HFFc6 (cell line): ENCODE data around the gene TLK1. TPM values are rescaled to one million over a fixed set of nuclear protein-coding genes. Genes with fewer than 3 reads are reported as not detected.

ENCODE experiments used
- DNase-seq: peaks from one replicate; pipeline ENCODE4 v3.0.0-alpha.2; 2018
- H3K27ac Mint-ChIP-seq: 2 replicates; pipeline ENCODE4 v1.8.0; 2020; ENCODE audit warnings: mild to moderate bottlenecking, mixed read lengths
- H3K27me3 Mint-ChIP-seq: 2 replicates; pipeline ENCODE4 v1.8.0; 2021; ENCODE audit warnings: mild to moderate bottlenecking, moderate library complexity, mixed read lengths; ENCODE audit not compliant: insufficient read depth
- H3K36me3 Mint-ChIP-seq: 2 replicates; pipeline ENCODE4 v1.8.0; 2021; ENCODE audit warnings: low read depth, mixed read lengths
- H3K4me1 Mint-ChIP-seq: 2 replicates; pipeline ENCODE4 v1.8.0; 2020; ENCODE audit warnings: low read depth, mixed read lengths
- H3K4me3 Mint-ChIP-seq: 2 replicates; pipeline ENCODE4 v1.8.0; 2020; ENCODE audit warnings: mild to moderate bottlenecking, moderate library complexity, mixed read lengths
- H3K9me3 Mint-ChIP-seq: 2 replicates; pipeline ENCODE4 v1.8.0; 2020; ENCODE audit warnings: mild to moderate bottlenecking, mixed read lengths
- total RNA-seq, 6 experiments: library from RNA; stranded (reverse); fragmentation: NEBNext Ultra II Directional; extraction: Animal tissue kit (Norgen Biotek cat#: 25700); gene quantifications; 2 replicates in 1 of 6; 3 replicates in 5 of 6; pipeline ENCODE4 v1.2.3, GENCODE V29; 2021
- TF ChIP-seq, protein P1 (sequence below): fragments of 200-600 bp; sonication (generic); IDR thresholded peaks from 2 replicates; pipeline ENCODE4 v1.5.0; 2021; ENCODE audit warnings: antibody characterized with exemption, mild to moderate bottlenecking

The TLK1 gene
- total RNA-seq, 6 experiments from 2014 or later = 46.9 to 61.1 (median 53.1) TPM

DNA sequence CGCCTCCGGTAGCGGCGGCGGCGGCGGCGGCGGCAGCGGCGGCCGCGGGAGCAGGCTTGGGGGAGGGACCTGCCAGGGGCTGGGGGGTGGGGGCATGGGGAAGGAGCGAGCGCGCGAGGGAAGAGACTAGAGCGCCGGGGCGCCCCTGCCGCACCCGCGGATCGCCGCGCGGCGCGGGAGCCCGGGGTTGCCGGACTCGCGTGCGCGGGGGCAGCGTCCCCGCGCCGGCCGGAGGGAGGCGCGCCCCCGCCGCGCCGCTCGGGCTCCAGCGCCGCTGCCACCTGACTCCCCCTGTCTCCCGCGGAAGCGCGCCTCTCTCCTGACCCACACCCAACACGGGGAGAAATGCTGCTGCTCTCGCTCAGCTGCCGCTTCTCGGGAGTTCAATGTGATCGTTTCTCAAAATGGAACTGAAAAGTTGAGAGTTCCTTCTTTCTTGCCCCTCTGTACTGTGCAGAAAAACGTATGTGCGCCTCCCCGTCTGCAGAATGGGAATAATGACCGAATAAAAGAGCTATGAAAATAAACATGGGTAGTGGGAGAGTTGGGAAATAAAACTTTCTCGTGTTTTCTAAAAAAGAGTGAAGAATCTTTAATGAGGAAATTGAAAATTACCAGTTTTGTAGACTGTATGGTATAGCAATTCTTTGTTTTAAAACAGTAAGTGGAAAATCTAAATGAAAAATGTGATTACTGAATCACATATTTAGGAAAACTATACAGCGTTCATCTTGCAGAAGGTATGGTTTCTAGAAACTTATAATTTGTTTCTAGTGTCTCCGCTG is 455 bp upstream of the TLK1 start:
- no peaks in the 10 kb centered on the region for H3K9me3 Mint-ChIP-seq
- peak overlapping the region; percentile 94 for H3K4me3 Mint-ChIP-seq
- DNase-seq = peak; percentile 47
- peaks cover 3% of the 10 kb centered on the region; the same call in 1 of the 2 replicates for H3K27me3 Mint-ChIP-seq
- peak overlapping the region; percentile 83 for H3K27ac Mint-ChIP-seq
- peaks cover 34% of the 10 kb centered on the region for H3K4me1 Mint-ChIP-seq
- TF ChIP-seq, protein P1, sequence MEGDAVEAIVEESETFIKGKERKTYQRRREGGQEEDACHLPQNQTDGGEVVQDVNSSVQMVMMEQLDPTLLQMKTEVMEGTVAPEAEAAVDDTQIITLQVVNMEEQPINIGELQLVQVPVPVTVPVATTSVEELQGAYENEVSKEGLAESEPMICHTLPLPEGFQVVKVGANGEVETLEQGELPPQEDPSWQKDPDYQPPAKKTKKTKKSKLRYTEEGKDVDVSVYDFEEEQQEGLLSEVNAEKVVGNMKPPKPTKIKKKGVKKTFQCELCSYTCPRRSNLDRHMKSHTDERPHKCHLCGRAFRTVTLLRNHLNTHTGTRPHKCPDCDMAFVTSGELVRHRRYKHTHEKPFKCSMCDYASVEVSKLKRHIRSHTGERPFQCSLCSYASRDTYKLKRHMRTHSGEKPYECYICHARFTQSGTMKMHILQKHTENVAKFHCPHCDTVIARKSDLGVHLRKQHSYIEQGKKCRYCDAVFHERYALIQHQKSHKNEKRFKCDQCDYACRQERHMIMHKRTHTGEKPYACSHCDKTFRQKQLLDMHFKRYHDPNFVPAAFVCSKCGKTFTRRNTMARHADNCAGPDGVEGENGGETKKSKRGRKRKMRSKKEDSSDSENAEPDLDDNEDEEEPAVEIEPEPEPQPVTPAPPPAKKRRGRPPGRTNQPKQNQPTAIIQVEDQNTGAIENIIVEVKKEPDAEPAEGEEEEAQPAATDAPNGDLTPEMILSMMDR = no peak
- no peaks in the 10 kb centered on the region; the same call in 1 of the 2 replicates for H3K36me3 Mint-ChIP-seq

DNA sequence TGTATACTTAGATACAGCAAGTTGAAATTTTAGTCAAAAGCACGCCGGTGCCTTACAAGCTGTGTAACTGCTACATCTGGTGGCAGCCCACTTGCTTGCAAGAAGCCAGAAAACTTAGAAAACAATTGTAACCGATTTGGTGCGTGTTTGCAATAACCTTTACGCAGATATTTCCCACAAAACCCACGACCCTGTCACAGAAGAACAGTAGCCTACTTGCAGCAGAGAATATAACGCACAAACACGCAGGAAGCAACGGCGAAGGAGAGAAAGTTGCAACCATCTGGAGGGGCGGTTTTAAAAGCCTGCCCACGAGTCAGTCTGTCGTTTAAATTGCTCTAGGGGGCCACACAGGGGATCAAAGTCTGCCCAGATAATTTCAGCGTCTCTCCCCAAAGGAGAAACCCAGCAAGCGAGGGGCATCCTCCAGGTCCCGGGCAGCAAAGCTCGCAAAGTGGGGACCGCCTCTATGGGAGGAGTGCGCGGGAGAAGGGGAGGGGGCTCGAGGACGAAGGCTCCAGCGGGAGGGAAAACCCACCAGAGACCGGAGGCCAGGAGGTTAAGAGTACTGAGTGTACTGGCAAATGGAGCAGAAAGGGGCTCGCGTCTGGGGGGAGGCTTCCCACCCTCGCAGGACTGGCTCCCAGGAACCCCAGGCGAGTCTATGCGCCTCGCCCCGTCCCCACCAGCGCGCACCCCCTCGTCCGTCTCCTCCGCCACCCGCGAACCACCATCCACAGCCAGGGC is 1.1 kb downstream of the TLK1 start:
- H3K4me1 Mint-ChIP-seq = peaks cover 50% of the 10 kb centered on the region
- H3K4me3 Mint-ChIP-seq = peak overlapping the region; percentile 94
- TF ChIP-seq, protein P1 = peak; percentile 73
- peaks cover 3% of the 10 kb centered on the region; the same call in 1 of the 2 replicates for H3K27me3 Mint-ChIP-seq
- no peaks in the 10 kb centered on the region for H3K9me3 Mint-ChIP-seq
- DNase-seq = peak; percentile 72
- no peaks in the 10 kb centered on the region; the same call in 1 of the 2 replicates for H3K36me3 Mint-ChIP-seq
- peak overlapping the region; percentile 82 for H3K27ac Mint-ChIP-seq

DNA sequence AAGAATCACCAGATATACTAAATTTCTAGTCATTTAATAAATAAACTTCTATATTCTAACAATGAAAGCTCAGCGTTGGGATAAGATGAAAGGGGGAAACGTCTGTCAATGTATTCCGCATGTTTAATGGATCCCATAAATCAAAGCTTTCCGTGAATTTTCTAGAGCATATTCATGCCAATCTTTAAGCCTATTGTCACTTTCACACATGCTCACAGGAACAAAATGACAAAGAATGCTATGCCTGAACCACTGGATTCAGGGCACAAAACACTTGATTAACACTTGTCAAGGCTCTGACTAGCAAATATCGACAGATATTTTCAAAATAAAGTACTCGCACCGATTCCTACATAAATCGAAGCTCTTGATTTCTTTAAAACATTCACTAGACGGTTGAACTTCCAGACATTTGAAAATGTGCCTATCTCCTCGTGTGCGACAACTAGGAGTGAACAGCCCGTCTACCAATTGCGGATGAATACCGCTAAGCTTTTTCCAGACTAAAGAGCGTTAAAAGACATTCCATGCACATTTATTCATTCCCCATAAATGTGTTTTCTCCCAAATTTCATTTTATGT is 1.8 kb downstream of the TLK1 start:
- Mint-ChIP-seq H3K36me3 (no peaks in the 10 kb centered on the region; the same call in 1 of the 2 replicates), H3K27me3 (peaks cover 3% of the 10 kb centered on the region; the same call in 1 of the 2 replicates), H3K27ac (peak overlapping the region; percentile 82), H3K4me3 (peak overlapping the region; percentile 94), H3K9me3 (no peaks in the 10 kb centered on the region), H3K4me1 (peaks cover 56% of the 10 kb centered on the region)
- TF ChIP-seq, protein P1 = no peak
- DNase-seq = no peak

DNA sequence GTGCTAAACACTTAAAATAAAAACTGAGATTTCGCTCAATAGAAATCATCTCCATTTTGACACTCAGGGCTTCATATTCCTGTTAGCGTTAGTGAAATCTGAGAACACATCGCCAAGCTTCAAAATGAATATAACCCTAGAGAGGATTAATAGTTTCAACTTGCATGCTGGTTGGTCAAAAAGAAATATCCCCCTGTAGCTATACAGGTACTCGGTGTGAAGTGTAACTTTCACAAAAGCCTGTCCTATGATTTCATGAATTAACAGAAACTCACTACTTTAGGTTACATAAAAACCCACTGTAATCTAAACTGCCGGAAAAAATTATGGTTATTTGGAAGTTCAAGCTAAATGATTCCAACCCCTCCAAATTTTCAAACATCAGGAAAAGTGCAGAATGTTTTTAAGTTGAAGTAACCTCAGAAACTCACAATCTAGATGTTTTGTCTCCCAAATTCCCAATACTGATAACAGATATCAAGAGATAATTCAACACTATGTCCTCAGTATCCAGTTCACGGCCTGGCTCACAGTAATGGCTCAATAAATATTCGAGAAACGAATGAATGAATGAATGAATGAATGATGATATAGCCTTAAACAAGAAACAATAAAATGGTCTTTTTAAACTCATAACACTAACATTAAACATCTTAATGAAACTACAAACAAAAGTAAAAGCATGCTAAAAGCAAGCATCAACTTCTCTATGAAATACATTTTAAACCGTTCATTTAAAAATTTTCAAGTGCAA is 2.5 kb downstream of the TLK1 start:
- H3K9me3 Mint-ChIP-seq = no peaks in the 10 kb centered on the region
- no peak for DNase-seq

More for the DNA sequence above, 2.5 kb downstream of the TLK1 start:
- H3K27me3 Mint-ChIP-seq = peaks cover 3% of the 10 kb centered on the region; the same call in 1 of the 2 replicates
- no peak overlapping the region for H3K27ac Mint-ChIP-seq
- H3K4me1 Mint-ChIP-seq = peaks cover 63% of the 10 kb centered on the region
- H3K4me3 Mint-ChIP-seq = peak overlapping the region; percentile 94
- H3K36me3 Mint-ChIP-seq = no peaks in the 10 kb centered on the region; the same call in 1 of the 2 replicates
- TF ChIP-seq, protein P1 = no peak
